B cell (primary cell): ENCODE measurements around the gene HOATZ. TPM values are rescaled to one million over a fixed set of nuclear protein-coding genes. Genes with fewer than 3 reads are reported as not detected.

Source experiments
- ATAC-seq: fragments of 200-7000 bp; cut with Tn5 transposase; one replicate; pipeline ENCODE4 v1.10.0; 2021; ENCODE audit warnings: low read depth, mild to moderate bottlenecking, moderate number of reproducible peaks, moderate library complexity
- CTCF ChIA-PET: fragments of 350-600 bp; sonication (Branson Sonifier 250); formaldehyde crosslinking; loops from one replicate; lab custom pipeline; 2021; ENCODE audit warnings: antibody characterized with exemption, inconsistent platforms; lab: Charles Lee
- POLR2A ChIA-PET: fragments of 350-600 bp; sonication (Branson Sonifier 250); formaldehyde crosslinking; loops from one replicate; lab custom pipeline; 2021; ENCODE audit warnings: antibody characterized with exemption; lab: Charles Lee
- DNase-seq: peaks from one replicate; pipeline ENCODE4 v3.0.0; 2013
- H2AFZ ChIP-seq: 2 replicates; pipeline ENCODE4 v1.6.1; 2012; ENCODE audit warnings: mild to moderate bottlenecking, low read depth, low read length; ENCODE audit not compliant: insufficient read depth, poor library complexity, severe bottlenecking
- H3K27ac ChIP-seq, 2 donors: 1 replicate in 1 of 2; 2 replicates in 1 of 2; pipeline ENCODE4 v1.5.1; 2012 to 2013; ENCODE audit warnings: low read length in 2 of 2, mild to moderate bottlenecking in 2 of 2, moderate library complexity in 1 of 2
- H3K27me3 ChIP-seq, 4 experiments: fragments of 200-600 bp in 1 of 4; sonication (generic) in 1 of 4; replicated peaks in 1 of 4; 1 replicate in 2 of 4; 2 replicates in 2 of 4; pipeline versions ENCODE4 v1.6.1 to v1.7.0; 2013 to 2016; ENCODE audit warnings: low read length in 3 of 4, mild to moderate bottlenecking in 2 of 4, mixed read lengths in 1 of 4, moderate library complexity in 1 of 4; ENCODE audit not compliant: insufficient read depth in 4 of 4, control insufficient read depth in 3 of 4; ENCODE audit errors: control extremely low read depth in 1 of 4
- H3K36me3 ChIP-seq, 2 experiments: replicated peaks in 1 of 2; 1 replicate in 1 of 2; 2 replicates in 1 of 2; pipeline versions ENCODE4 v1.6.1 to v1.7.1; 2013; ENCODE audit warnings: low read length in 1 of 2; ENCODE audit not compliant: insufficient read depth in 2 of 2, control insufficient read depth in 1 of 2; ENCODE audit errors: control extremely low read depth in 1 of 2, extremely low read depth in 1 of 2
- H3K4me1 ChIP-seq, 2 donors: fragments of 200-600 bp in 1 of 2; sonication (generic) in 1 of 2; 1 replicate in 1 of 2; 2 replicates in 1 of 2; pipeline versions ENCODE4 v1.5.1 to v1.6.1; 2013 to 2017; ENCODE audit warnings: low read length in 2 of 2; ENCODE audit not compliant: control insufficient read depth in 2 of 2, insufficient read depth in 2 of 2
- H3K4me2 ChIP-seq: replicated peaks from 2 replicates; pipeline ENCODE3; 2012; ENCODE audit warnings: mild to moderate bottlenecking, low read depth, low read length; ENCODE audit not compliant: poor library complexity, severe bottlenecking
- H3K4me3 ChIP-seq, 5 experiments: fragments of 200-600 bp in 1 of 5; sonication (generic) in 1 of 5; 1 replicate in 3 of 5; 2 replicates in 2 of 5; pipeline versions ENCODE4 v1.5.1 to v1.7.0; 2011 to 2016; ENCODE audit warnings: low read length in 4 of 5, mild to moderate bottlenecking in 4 of 5, low read depth in 2 of 5, control low read depth in 1 of 5, moderate library complexity in 1 of 5; ENCODE audit not compliant: insufficient read depth in 1 of 5; ENCODE audit errors: control extremely low read depth in 1 of 5, extremely low read depth in 1 of 5
- H3K79me2 ChIP-seq: fragments of 200-600 bp; sonication (generic); one replicate; pipeline ENCODE4 v1.6.0; 2016; ENCODE audit warnings: low read length; ENCODE audit not compliant: control insufficient read depth, insufficient read depth
- H3K9ac ChIP-seq: fragments of 200-600 bp; sonication (generic); 2 replicates; pipeline ENCODE4 v1.6.1; 2017; ENCODE audit warnings: mild to moderate bottlenecking, low read length, moderate library complexity
- H3K9me3 ChIP-seq, 3 donors: one replicate each; pipeline versions ENCODE4 v1.6.1 to v1.7.1; 2013; ENCODE audit warnings: low read length in 2 of 3; ENCODE audit not compliant: control insufficient read depth in 2 of 3, insufficient read depth in 1 of 3; ENCODE audit errors: control extremely low read depth in 1 of 3
- H4K20me1 ChIP-seq: 2 replicates; pipeline ENCODE4 v1.6.0; 2012; ENCODE audit warnings: mild to moderate bottlenecking, low read length; ENCODE audit not compliant: insufficient read depth, control insufficient read depth, poor library complexity, severe bottlenecking
- H3K27ac Mint-ChIP-seq: one replicate; pipeline ENCODE4 v1.8.0; 2021; ENCODE audit warnings: mixed read lengths
- H3K27me3 Mint-ChIP-seq: one replicate; pipeline ENCODE4 v1.8.0; 2021; ENCODE audit warnings: mixed read lengths
- H3K4me1 Mint-ChIP-seq: one replicate; pipeline ENCODE4 v1.8.0; 2021; ENCODE audit warnings: mixed read lengths
- H3K4me3 Mint-ChIP-seq: one replicate; pipeline ENCODE4 v1.8.0; 2021; ENCODE audit warnings: mixed read lengths
- H3K9me3 Mint-ChIP-seq: one replicate; pipeline ENCODE4 v1.8.0; 2022; ENCODE audit warnings: mixed read lengths; ENCODE audit not compliant: insufficient read depth
- EZH2 ChIP-seq: IDR thresholded peaks from 2 replicates; pipeline ENCODE4 v1.6.1; 2012; ENCODE audit warnings: borderline replicate concordance, low read depth, mild to moderate bottlenecking, moderate library complexity, low read length; ENCODE audit not compliant: insufficient read depth, poor library complexity, severe bottlenecking
- WGBS: methylation state at CpG from one replicate; pipeline ENCODE4 v1.1.5; 2013; ENCODE audit warnings: missing lambda C conversion rate; ENCODE audit not compliant: insufficient coverage; 5-methylcytosine and 5-hydroxymethylcytosine counted together
- intact Hi-C: fragments of 100-400 bp; cut with micrococcal nuclease; formaldehyde crosslinking; loops from one replicate; pipeline ENCODE4 v1.10.0; 2022
- polyA plus RNA-seq: library from polyadenylated mRNA; depleted of rRNA; stranded (reverse); fragments of >200 nt; gene quantifications from 2 replicates; pipeline ENCODE4 v1.2.3, GENCODE V29; 2012
- total RNA-seq, 2 donors: library from RNA; stranded (reverse); fragments of 120-200 nt in 1 of 2; gene quantifications; 1 replicate in 1 of 2; 2 replicates in 1 of 2; pipeline versions ENCODE4 v1.2.3 to v1.2.4, GENCODE V29; 2013 to 2022
- TF ChIP-seq, protein P1 (sequence below): fragments of 200-600 bp; IDR thresholded peaks from one replicate; pipeline ENCODE4 v1.8.0; 2022; ENCODE audit warnings: antibody characterized with exemption, mild to moderate bottlenecking

HOATZ gene
- total and polyA plus RNA-seq, 2 donors (not counting 1 experiment from before 2014, with no cell fraction given), result not detected

DNA sequence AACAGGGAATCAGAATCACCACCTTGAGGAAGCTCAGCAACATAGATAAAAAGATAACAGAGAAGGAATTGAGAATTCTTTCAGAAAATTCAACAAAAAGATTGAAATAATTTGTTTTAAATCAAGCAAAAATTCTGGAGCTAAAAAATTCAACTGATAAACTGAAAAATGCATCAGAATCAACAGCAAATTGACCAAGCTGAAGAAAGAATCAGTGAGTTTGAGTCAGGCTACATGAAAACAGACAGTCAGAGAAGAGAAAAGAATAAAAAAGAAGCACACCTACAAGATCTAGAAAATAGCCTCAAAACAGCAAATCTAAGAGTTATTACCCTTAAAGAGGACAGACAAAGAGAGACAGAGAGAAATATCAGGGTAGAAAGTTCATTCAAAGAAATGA lies 31.1 kb upstream of the HOATZ start:
- no peak overlapping the region for H3K27ac ChIP-seq
- TF ChIP-seq, protein P1, sequence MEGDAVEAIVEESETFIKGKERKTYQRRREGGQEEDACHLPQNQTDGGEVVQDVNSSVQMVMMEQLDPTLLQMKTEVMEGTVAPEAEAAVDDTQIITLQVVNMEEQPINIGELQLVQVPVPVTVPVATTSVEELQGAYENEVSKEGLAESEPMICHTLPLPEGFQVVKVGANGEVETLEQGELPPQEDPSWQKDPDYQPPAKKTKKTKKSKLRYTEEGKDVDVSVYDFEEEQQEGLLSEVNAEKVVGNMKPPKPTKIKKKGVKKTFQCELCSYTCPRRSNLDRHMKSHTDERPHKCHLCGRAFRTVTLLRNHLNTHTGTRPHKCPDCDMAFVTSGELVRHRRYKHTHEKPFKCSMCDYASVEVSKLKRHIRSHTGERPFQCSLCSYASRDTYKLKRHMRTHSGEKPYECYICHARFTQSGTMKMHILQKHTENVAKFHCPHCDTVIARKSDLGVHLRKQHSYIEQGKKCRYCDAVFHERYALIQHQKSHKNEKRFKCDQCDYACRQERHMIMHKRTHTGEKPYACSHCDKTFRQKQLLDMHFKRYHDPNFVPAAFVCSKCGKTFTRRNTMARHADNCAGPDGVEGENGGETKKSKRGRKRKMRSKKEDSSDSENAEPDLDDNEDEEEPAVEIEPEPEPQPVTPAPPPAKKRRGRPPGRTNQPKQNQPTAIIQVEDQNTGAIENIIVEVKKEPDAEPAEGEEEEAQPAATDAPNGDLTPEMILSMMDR, result no peak
- no peak for TF ChIP-seq EZH2
- H3K4me1 Mint-ChIP-seq, result no peaks in the 10 kb centered on the region
- no peaks in the 10 kb centered on the region for H3K79me2 ChIP-seq
- H3K4me3 ChIP-seq, result no peak overlapping the region
- DNase-seq, result no peak
- peaks cover 0 to 19% (median 9%) of the 10 kb centered on the region in 3 donors for H3K9me3 ChIP-seq
- H3K27me3 Mint-ChIP-seq, result peaks cover 52% of the 10 kb centered on the region
- H3K36me3 ChIP-seq, result no peaks in the 10 kb centered on the region
- H3K27me3 ChIP-seq, result no peaks in the 10 kb centered on the region
- H3K4me3 Mint-ChIP-seq, result no peak overlapping the region
- H4K20me1 ChIP-seq, result no peaks in the 10 kb centered on the region
- CTCF ChIA-PET, result no interaction called here
- H2AFZ ChIP-seq, result no peak overlapping the region
- H3K9ac ChIP-seq, result no peak overlapping the region
- H3K4me2 ChIP-seq, result no peak overlapping the region
- intact Hi-C loops, result no loop called here
- peaks cover 21% of the 10 kb centered on the region for H3K9me3 Mint-ChIP-seq
- no peak overlapping the region for H3K27ac Mint-ChIP-seq
- no peak for ATAC-seq
- POLR2A ChIA-PET, result no interaction called here
- no peaks in the 10 kb centered on the region for H3K4me1 ChIP-seq

DNA sequence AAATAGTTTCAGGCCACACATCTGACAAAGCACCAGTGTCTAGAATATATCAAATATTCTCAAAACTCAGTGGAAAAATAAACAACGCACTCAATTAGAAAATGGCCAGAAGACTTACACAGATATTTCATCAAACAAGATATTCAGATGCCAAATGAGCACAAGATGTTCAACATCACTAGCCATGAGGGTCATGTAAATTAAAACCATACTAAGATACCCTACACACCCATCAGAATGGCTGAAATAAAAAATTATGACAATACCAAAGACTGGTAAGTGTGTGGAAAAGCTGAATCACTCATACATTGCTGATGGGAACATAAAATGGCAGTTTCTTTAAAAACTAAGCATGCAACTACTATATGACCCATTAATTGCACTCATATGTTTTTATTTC lies 24.1 kb upstream of the HOATZ start:
- POLR2A ChIA-PET, result no interaction called here
- Mint-ChIP-seq H3K27ac (no peak overlapping the region), H3K27me3 (peaks cover 41% of the 10 kb centered on the region), H3K9me3 (peaks cover 8% of the 10 kb centered on the region), H3K4me3 (no peak overlapping the region), H3K4me1 (no peaks in the 10 kb centered on the region)
- H3K4me2 ChIP-seq, result no peak overlapping the region
- no peak overlapping the region for H3K4me3 ChIP-seq
- H3K9me3 ChIP-seq, result peaks cover 4 to 5% (median 4%) of the 10 kb centered on the region in 3 donors
- H3K79me2 ChIP-seq, result no peaks in the 10 kb centered on the region
- no peak overlapping the region for H3K9ac ChIP-seq
- H2AFZ ChIP-seq, result no peak overlapping the region
- CTCF ChIA-PET, result no interaction called here
- intact Hi-C loops, result no loop called here
- H3K4me1 ChIP-seq, result no peaks in the 10 kb centered on the region
- no peaks in the 10 kb centered on the region for H4K20me1 ChIP-seq
- H3K36me3 ChIP-seq, result no peaks in the 10 kb centered on the region
- DNase-seq (no peak), ATAC-seq (no peak)
- H3K27ac ChIP-seq, result no peak overlapping the region
- peaks cover 0 to 7% (median 2%) of the 10 kb centered on the region in 4 experiments for H3K27me3 ChIP-seq
- no CpG with 5 or more reads among the region's 1 CpG for WGBS
- TF ChIP-seq, protein P1, result no peak
- no peak for TF ChIP-seq EZH2
